ENCODE data around the gene C1orf226. TPM values are rescaled to one million over a fixed set of nuclear protein-coding genes. Genes with fewer than 3 reads are reported as not detected.

The C1orf226 gene
- total RNA-seq, 1 experiment from 2014 or later = 34.3 TPM

DNA sequence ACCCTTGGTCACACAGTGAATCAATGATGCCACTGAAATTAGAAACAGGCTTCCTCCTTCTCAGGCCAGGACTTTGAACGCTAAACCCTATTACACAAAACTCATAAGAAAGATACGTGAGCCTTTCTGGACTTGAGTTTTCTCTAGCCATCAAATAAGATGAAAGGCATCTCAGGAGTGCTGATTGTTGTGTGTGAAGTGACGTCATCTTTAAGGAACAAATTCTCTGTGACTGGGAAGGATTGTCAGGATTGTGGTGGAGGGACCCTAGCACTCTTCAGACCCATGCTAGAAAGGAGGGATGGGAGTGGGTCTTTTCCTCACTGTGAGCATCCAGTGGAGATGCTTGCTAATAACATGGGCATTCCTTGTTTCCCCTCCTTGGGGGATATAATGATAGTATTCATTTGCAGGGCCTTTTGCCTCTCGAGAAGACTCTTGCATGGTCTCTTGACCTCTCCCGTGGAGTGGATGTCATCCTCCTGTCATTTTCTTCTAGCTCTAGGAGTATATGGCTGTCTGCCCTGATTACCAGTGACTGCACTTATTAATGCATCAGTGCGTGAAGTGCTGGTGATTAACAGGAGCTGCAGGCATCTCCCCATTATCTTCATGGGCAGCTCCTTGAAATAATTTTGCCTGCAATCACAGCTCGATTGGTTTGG, 44.8 kb upstream of the C1orf226 start:
- H3K4me1 ChIP-seq (ENCODE audit: insufficient read depth, low read length, poor library complexity, severe bottlenecking) = no peaks in the 10 kb centered on the region
- intact Hi-C loops (cut with micrococcal nuclease; ENCODE audit: unreplicated experiment) = no loop called here
- no peak for DNase-seq (ENCODE audit: low spot score)
- H3K4me3 ChIP-seq (ENCODE audit: low read depth, low read length, poor library complexity, severe bottlenecking) = no peak overlapping the region
- no peaks in the 10 kb centered on the region for H3K27me3 ChIP-seq (replicated peaks; ENCODE audit: insufficient read depth, low read depth, low read length, poor library complexity)
- ChIA-PET CTCF (no interaction called here), POLR2A (ENCODE audit: low non-redundant PET) (no interaction called here)
- BruUV-seq (replicated peaks) = no TSS peak
- H3K9me3 ChIP-seq (ENCODE audit: low read depth, low read length, poor library complexity, severe bottlenecking) = no peaks in the 10 kb centered on the region
- no peak overlapping the region for H3K27ac ChIP-seq (ENCODE audit: low read depth, low read length, poor library complexity, severe bottlenecking)
- TF ChIP-seq, protein P1, sequence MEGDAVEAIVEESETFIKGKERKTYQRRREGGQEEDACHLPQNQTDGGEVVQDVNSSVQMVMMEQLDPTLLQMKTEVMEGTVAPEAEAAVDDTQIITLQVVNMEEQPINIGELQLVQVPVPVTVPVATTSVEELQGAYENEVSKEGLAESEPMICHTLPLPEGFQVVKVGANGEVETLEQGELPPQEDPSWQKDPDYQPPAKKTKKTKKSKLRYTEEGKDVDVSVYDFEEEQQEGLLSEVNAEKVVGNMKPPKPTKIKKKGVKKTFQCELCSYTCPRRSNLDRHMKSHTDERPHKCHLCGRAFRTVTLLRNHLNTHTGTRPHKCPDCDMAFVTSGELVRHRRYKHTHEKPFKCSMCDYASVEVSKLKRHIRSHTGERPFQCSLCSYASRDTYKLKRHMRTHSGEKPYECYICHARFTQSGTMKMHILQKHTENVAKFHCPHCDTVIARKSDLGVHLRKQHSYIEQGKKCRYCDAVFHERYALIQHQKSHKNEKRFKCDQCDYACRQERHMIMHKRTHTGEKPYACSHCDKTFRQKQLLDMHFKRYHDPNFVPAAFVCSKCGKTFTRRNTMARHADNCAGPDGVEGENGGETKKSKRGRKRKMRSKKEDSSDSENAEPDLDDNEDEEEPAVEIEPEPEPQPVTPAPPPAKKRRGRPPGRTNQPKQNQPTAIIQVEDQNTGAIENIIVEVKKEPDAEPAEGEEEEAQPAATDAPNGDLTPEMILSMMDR (conservative IDR thresholded peaks at IDR 0.05; ENCODE audit: low read depth, low read length) = no peak
- no peak for TF ChIP-seq EZH2 (IDR thresholded peaks at IDR 0.05; ENCODE audit: borderline replicate concordance, low read depth, low read length, poor library complexity, severe bottlenecking)
- no peaks in the 10 kb centered on the region for H3K36me3 ChIP-seq (ENCODE audit: insufficient read depth, low read length, poor library complexity, severe bottlenecking)

DNA sequence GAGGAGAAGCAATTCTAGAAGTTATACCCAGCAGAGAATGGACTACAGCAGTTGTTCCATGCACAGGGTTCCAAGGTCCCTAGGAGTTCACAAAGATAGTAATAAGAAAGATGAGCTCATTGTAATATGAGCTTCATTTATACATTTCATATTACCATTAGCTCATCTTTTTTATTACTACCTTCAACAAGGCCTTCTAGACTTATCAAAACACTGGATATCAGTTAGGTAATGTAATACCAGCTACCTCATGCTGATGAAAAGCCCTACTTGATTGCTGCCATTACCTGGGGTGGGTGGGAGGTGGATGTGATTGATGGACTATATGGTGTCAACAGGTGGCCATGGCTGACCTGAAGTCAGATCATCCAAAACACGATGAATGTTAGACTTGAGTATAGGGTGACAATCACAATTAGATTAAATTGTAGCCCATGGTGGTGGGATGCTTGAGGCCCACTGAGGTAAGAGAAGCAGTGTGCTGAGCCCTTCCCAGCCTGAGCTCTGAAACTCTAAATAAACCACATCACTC, 39.0 kb upstream of the C1orf226 start:
- no peak for DNase-seq (ENCODE audit: low spot score)
- TF ChIP-seq, protein P1 (conservative IDR thresholded peaks at IDR 0.05; ENCODE audit: low read depth, low read length) = no peak
- no peak for TF ChIP-seq EZH2 (IDR thresholded peaks at IDR 0.05; ENCODE audit: borderline replicate concordance, low read depth, low read length, poor library complexity, severe bottlenecking)
- Histone ChIP-seq H3K4me3 (ENCODE audit: low read depth, low read length, poor library complexity, severe bottlenecking) (no peak overlapping the region), H3K36me3 (ENCODE audit: insufficient read depth, low read length, poor library complexity, severe bottlenecking) (peaks cover 12% of the 10 kb centered on the region), H3K9me3 (ENCODE audit: low read depth, low read length, poor library complexity, severe bottlenecking) (no peaks in the 10 kb centered on the region), H3K4me1 (ENCODE audit: insufficient read depth, low read length, poor library complexity, severe bottlenecking) (peaks cover 9% of the 10 kb centered on the region), H3K27ac (ENCODE audit: low read depth, low read length, poor library complexity, severe bottlenecking) (no peak overlapping the region), H3K27me3 (replicated peaks; ENCODE audit: insufficient read depth, low read depth, low read length, poor library complexity) (no peaks in the 10 kb centered on the region)
- intact Hi-C loops (cut with micrococcal nuclease; ENCODE audit: unreplicated experiment) = no loop called here
- ChIA-PET CTCF (interaction anchor here (0.7 to 1.1 kb wide), 2 partner anchors 15 to 286 kb away, joined by 3 read pairs; no protein-coding TSS in a partner anchor), POLR2A (ENCODE audit: low non-redundant PET) (no interaction called here)
- no TSS peak for BruUV-seq (replicated peaks)

DNA sequence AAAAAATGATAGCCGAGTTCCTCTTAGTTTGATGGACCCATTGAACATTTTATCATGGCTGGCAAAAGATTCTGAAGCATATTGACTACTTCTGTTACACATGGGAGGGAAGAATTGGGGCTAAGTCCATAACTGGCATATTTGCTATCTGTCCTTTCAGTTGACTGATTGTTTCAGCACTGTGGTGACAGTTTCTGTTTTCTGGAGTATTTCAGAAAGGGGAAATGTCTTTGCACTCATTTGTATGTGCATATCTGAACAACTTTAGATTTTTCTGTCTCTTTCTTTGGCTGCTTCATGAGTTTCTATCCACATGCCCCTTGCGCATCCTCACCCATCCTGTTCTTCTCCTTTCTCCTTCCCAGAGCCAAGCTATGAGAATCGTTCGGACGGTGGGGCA, 38.1 kb upstream of the C1orf226 start:
- no peak for DNase-seq (ENCODE audit: low spot score)
- ChIA-PET CTCF (interaction anchor here (1.1 kb wide), 1 partner anchor 14 kb away, joined by 3 read pairs; no protein-coding TSS in a partner anchor), POLR2A (ENCODE audit: low non-redundant PET) (no interaction called here)
- H3K4me3 ChIP-seq (ENCODE audit: low read depth, low read length, poor library complexity, severe bottlenecking) = no peak overlapping the region
- H3K36me3 ChIP-seq (ENCODE audit: insufficient read depth, low read length, poor library complexity, severe bottlenecking) = peaks cover 12% of the 10 kb centered on the region
- intact Hi-C loops (cut with micrococcal nuclease; ENCODE audit: unreplicated experiment) = no loop called here
- no peaks in the 10 kb centered on the region for H3K9me3 ChIP-seq (ENCODE audit: low read depth, low read length, poor library complexity, severe bottlenecking)
- peaks cover 9% of the 10 kb centered on the region for H3K4me1 ChIP-seq (ENCODE audit: insufficient read depth, low read length, poor library complexity, severe bottlenecking)
- no peak for TF ChIP-seq EZH2 (IDR thresholded peaks at IDR 0.05; ENCODE audit: borderline replicate concordance, low read depth, low read length, poor library complexity, severe bottlenecking)
- TF ChIP-seq, protein P1 (conservative IDR thresholded peaks at IDR 0.05; ENCODE audit: low read depth, low read length) = no peak
- no TSS peak for BruUV-seq (replicated peaks)
- no peaks in the 10 kb centered on the region for H3K27me3 ChIP-seq (replicated peaks; ENCODE audit: insufficient read depth, low read depth, low read length, poor library complexity)
- no peak overlapping the region for H3K27ac ChIP-seq (ENCODE audit: low read depth, low read length, poor library complexity, severe bottlenecking)
